RWPE2 (cell line): ENCODE measurements around the gene ZNF366.

Experiments used
- ATAC-seq: fragments of 200-7000 bp; cut with Tn5 transposase; 3 replicates; pipeline ENCODE4 v1.9.1; 2021; ENCODE audit warnings: low read depth
- DNase-seq: peaks from one replicate; pipeline ENCODE4 v3.0.0-alpha.2; 2020; ENCODE audit warnings: low spot score
- H3K27ac ChIP-seq: fragments of 450-650 bp; 2 replicates; pipeline ENCODE4 v1.5.1; 2017; ENCODE audit warnings: mild to moderate bottlenecking; ENCODE audit not compliant: poor library complexity, severe bottlenecking
- H3K27me3 ChIP-seq: fragments of 250-450 bp; sonication (Bioruptor Pico); 2 replicates; pipeline ENCODE4 v1.5.1; 2021; ENCODE audit warnings: mild to moderate bottlenecking, moderate library complexity; ENCODE audit not compliant: insufficient read depth, poor library complexity, severe bottlenecking
- H3K36me3 ChIP-seq: fragments of 250-450 bp; sonication (Bioruptor Pico); 2 replicates; pipeline ENCODE4 v1.5.1; 2020; ENCODE audit warnings: low read depth, mild to moderate bottlenecking, moderate library complexity
- H3K4me1 ChIP-seq: fragments of 250-450 bp; sonication (Bioruptor Pico); 2 replicates; pipeline ENCODE4 v1.5.1; 2021; ENCODE audit warnings: mild to moderate bottlenecking, moderate library complexity; ENCODE audit not compliant: insufficient read depth, poor library complexity, severe bottlenecking
- H3K4me3 ChIP-seq: fragments of 250-450 bp; sonication (Bioruptor Pico); 2 replicates; pipeline ENCODE4 v1.5.1; 2021; ENCODE audit warnings: mild to moderate bottlenecking, moderate library complexity; ENCODE audit not compliant: severe bottlenecking
- H3K9me3 ChIP-seq: fragments of 250-450 bp; sonication (Bioruptor Pico); 2 replicates; pipeline ENCODE4 v1.5.1; 2021; ENCODE audit warnings: mild to moderate bottlenecking, moderate library complexity; ENCODE audit not compliant: severe bottlenecking
- TF ChIP-seq, protein P1 (sequence below): fragments of 450-650 bp; IDR thresholded peaks from one replicate; pipeline ENCODE4 v1.5.1; 2017; ENCODE audit warnings: mild to moderate bottlenecking, moderate library complexity; ENCODE audit not compliant: poor library complexity, severe bottlenecking

The ZNF366 gene

DNA sequence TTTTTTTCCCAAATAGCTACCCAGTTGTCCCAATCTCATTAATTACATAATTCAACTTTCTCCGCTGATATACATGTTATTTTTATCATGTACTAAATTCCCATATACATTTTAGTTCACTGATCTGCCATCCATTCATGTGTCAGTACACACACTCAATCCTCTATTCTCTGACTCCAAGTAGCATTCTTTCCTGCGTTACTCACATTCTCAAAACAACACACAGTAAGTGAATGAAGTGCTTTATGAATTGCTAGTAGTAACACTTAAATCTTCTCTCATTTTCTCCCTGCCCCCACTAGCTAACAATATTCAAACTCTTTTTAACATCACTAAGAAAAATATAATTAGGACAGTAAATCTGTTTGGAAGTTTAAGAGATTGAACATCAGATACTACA lies 8.9 kb downstream of the ZNF366 start:
- ATAC-seq (no peak), DNase-seq (no peak)
- H3K27ac ChIP-seq = no peak overlapping the region
- no peaks in the 10 kb centered on the region for H3K4me1 ChIP-seq
- H3K9me3 ChIP-seq = no peaks in the 10 kb centered on the region
- no peak overlapping the region for H3K4me3 ChIP-seq
- TF ChIP-seq, protein P1, sequence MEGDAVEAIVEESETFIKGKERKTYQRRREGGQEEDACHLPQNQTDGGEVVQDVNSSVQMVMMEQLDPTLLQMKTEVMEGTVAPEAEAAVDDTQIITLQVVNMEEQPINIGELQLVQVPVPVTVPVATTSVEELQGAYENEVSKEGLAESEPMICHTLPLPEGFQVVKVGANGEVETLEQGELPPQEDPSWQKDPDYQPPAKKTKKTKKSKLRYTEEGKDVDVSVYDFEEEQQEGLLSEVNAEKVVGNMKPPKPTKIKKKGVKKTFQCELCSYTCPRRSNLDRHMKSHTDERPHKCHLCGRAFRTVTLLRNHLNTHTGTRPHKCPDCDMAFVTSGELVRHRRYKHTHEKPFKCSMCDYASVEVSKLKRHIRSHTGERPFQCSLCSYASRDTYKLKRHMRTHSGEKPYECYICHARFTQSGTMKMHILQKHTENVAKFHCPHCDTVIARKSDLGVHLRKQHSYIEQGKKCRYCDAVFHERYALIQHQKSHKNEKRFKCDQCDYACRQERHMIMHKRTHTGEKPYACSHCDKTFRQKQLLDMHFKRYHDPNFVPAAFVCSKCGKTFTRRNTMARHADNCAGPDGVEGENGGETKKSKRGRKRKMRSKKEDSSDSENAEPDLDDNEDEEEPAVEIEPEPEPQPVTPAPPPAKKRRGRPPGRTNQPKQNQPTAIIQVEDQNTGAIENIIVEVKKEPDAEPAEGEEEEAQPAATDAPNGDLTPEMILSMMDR = no peak
- no peaks in the 10 kb centered on the region for H3K27me3 ChIP-seq
- H3K36me3 ChIP-seq = no peaks in the 10 kb centered on the region

DNA sequence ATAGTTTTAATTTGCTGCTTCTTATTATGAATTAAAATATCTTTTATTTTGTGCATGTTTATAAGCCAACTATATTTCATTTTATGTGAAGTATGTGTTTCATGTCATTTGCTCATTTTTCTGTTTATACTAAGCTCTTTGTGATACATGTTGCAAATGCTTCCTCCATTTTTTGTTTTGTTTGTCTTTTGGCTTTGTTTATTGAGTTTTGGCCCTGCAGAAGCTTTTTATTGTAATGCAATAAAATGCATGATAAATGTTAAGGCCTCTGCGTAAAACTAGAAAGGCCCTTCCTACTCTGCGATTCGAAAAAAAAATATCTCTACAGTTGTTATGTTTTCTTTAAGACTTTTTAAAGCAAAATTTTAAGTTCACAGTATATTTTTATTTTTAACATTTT lies 9.4 kb downstream of the ZNF366 start:
- Histone ChIP-seq H3K4me3 (no peak overlapping the region), H3K4me1 (no peaks in the 10 kb centered on the region), H3K9me3 (no peaks in the 10 kb centered on the region), H3K36me3 (no peaks in the 10 kb centered on the region), H3K27ac (no peak overlapping the region), H3K27me3 (no peaks in the 10 kb centered on the region)
- DNase-seq = no peak
- TF ChIP-seq, protein P1 = no peak
- ATAC-seq = no peak

DNA sequence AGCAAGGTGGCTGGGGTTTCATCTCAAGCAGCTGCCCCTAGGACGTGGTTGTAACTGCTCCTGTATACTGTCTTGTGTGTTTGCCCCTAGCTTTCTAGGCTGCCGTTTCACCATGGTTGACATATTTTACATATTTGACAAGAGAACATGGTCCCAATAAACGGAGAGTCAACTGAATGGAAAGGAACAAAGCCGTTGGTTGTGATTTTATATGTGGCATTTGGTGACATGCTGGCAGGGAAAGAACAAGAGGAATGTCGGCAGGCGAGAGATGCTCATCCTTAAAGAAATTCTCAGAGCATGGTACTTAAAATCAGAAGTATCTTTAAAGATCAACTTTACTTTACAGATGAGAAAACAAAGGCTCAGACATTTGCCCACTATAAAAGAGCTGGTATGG lies 11.8 kb downstream of the ZNF366 start:
- ATAC-seq (no peak), DNase-seq (no peak)
- Histone ChIP-seq H3K27ac (no peak overlapping the region), H3K4me3 (no peak overlapping the region), H3K36me3 (no peaks in the 10 kb centered on the region), H3K4me1 (no peaks in the 10 kb centered on the region), H3K27me3 (no peaks in the 10 kb centered on the region), H3K9me3 (no peaks in the 10 kb centered on the region)
- TF ChIP-seq, protein P1 = no peak

DNA sequence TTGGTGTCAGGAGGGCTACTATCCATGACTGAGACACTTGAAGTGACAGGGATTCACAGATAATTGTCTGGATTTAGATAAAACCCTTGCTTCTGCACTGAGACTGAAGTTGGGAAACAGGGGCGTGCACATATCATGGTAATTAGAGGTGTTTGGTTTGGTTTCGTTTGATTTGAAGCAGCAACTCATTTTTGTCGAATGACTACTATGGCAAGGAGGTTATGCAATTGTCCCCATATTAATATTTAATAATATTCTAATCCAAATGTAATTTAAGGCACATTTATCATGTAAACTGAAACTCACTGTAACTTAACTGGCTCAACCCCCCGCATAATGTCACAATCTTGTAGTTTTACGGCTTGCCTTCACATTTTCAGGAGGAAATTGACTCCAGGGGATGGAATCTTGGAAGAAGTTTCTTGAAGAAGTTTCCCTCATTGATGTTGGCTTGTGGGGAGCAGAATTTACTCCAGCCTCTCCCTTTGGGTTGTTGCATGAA lies 12.5 kb downstream of the ZNF366 start:
- TF ChIP-seq, protein P1 = no peak
- Histone ChIP-seq H3K9me3 (no peaks in the 10 kb centered on the region), H3K4me3 (no peak overlapping the region), H3K27ac (no peak overlapping the region), H3K27me3 (no peaks in the 10 kb centered on the region), H3K4me1 (no peaks in the 10 kb centered on the region), H3K36me3 (no peaks in the 10 kb centered on the region)
- DNase-seq (no peak), ATAC-seq (no peak)

DNA sequence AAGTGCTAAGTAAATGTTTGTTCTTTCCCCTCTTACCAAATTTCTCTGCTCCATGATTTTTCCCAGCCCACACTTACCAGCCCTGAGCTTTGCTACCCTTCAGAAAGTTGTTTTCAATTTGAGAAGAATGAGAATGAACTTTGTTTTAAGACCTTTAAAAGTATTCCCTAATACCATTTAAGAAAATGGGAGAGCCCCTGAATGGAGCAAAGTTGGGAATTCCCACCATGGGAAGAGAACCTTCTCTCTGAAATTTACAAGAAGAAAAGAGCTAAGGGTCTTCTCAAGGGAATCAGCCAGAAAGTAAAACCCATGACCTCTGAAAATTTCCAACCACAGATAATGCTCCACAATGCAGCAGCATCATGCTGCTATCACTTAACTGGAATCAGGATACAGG lies 17.7 kb downstream of the ZNF366 start:
- TF ChIP-seq, protein P1 = no peak
- Histone ChIP-seq H3K27me3 (no peaks in the 10 kb centered on the region), H3K36me3 (no peaks in the 10 kb centered on the region), H3K27ac (no peak overlapping the region), H3K4me1 (peaks cover 9% of the 10 kb centered on the region), H3K4me3 (no peak overlapping the region), H3K9me3 (no peaks in the 10 kb centered on the region)
- ATAC-seq = no peak
- no peak for DNase-seq
